ENCODE measurements around the gene EMX1. TPM values are rescaled to one million over a fixed set of nuclear protein-coding genes. Genes with fewer than 3 reads are reported as not detected.

Gene EMX1
- total and polyA plus RNA-seq, 2 of the 13 experiments (the other 11 are each of a cell fraction or from before 2014, with no cell fraction given), result 0.62 to 4.9 TPM

GRCh38 chr2:72887032-72887739, 30.1 kb upstream of the EMX1 start, which contains the start of gene SPR (continued):
- TF ChIP-seq ZNF687 (CRISPR knock-in tag; IDR thresholded peaks at IDR 0.05) (peak; percentile 91), FOXA1 (IDR thresholded peaks at IDR 0.05) (no peak), FOXA1 (CRISPR knock-in tag; IDR thresholded peaks at IDR 0.05) (no peak), ZNF296 (CRISPR knock-in tag; conservative IDR thresholded peaks at IDR 0.05) (no peak), AKNA (CRISPR knock-in tag; IDR thresholded peaks at IDR 0.05; ENCODE audit: borderline replicate concordance) (peak; percentile 46; the same call in 1 of the 2 replicates), HMGXB4 (CRISPR knock-in tag; IDR thresholded peaks at IDR 0.05; ENCODE audit: borderline replicate concordance in 1 of 2, low read depth in 1 of 2) (no peak; a peak in 2 of 4 replicates), CCAR2 (optimal IDR thresholded peaks at IDR 0.05; ENCODE audit: low read depth, low read length) (no peak), MTERF4 (CRISPR knock-in tag; IDR thresholded peaks at IDR 0.05) (peak; percentile 78), ZNF720 (CRISPR knock-in tag; IDR thresholded peaks at IDR 0.05) (no peak), CREB1 (IDR thresholded peaks at IDR 0.05) (no peak), CREB1 (CRISPR knock-in tag; IDR thresholded peaks at IDR 0.05) (no peak), NCOA1 (CRISPR knock-in tag; IDR thresholded peaks at IDR 0.05) (no peak), MYC (CRISPR knock-in tag; IDR thresholded peaks at IDR 0.05; ENCODE audit: borderline replicate concordance) (peak; percentile 73), ZNF414 (CRISPR knock-in tag; IDR thresholded peaks at IDR 0.05) (peak; percentile 56; the same call in 1 of the 2 replicates), HOXA7 (CRISPR knock-in tag; IDR thresholded peaks at IDR 0.05) (no peak), MAFF (IDR thresholded peaks at IDR 0.05; ENCODE audit: low read depth, low read length) (no peak), NBN (conservative IDR thresholded peaks at IDR 0.05) (no peak)

Data from HepG2 (cell line).